Activated CD8-positive, alpha-beta T cell treated with anti-CD3 and anti-CD28 coated beads for 36 hours (primary cell): ENCODE measurements around the gene BCL2L15. TPM values are rescaled to one million over a fixed set of nuclear protein-coding genes. Genes with fewer than 3 reads are reported as not detected.
A peak's percentile ranks its signal among the peaks of the same experiment; 100 is the strongest.

Source experiments
- ATAC-seq: fragments of 200-7000 bp; cut with Tn5 transposase; one replicate; pipeline ENCODE4 v1.10.0; 2021; ENCODE audit warnings: mild to moderate bottlenecking, moderate library complexity
- CTCF ChIA-PET: fragments of 350-600 bp; sonication (Branson Sonifier 250); formaldehyde crosslinking; loops from one replicate; lab custom pipeline; 2021; ENCODE audit warnings: antibody characterized with exemption; lab: Charles Lee
- POLR2A ChIA-PET: fragments of 350-600 bp; sonication (Branson Sonifier 250); formaldehyde crosslinking; loops from one replicate; lab custom pipeline; 2021; ENCODE audit warnings: antibody characterized with exemption; lab: Charles Lee
- DNase-seq: peaks from one replicate; pipeline ENCODE4 v3.0.0-alpha.2; 2020
- H3K27ac Mint-ChIP-seq: one replicate; pipeline ENCODE4 v1.8.0; 2021; ENCODE audit warnings: mild to moderate bottlenecking, mixed read lengths
- H3K27me3 Mint-ChIP-seq: one replicate; pipeline ENCODE4 v1.8.0; 2021; ENCODE audit warnings: mixed read lengths
- H3K36me3 Mint-ChIP-seq: one replicate; pipeline ENCODE4 v1.8.0; 2021; ENCODE audit warnings: low read depth, mixed read lengths
- H3K4me1 Mint-ChIP-seq: one replicate; pipeline ENCODE4 v1.8.0; 2021; ENCODE audit warnings: low read depth, mixed read lengths
- H3K4me3 Mint-ChIP-seq: one replicate; pipeline ENCODE4 v1.8.0; 2021; ENCODE audit warnings: mild to moderate bottlenecking, moderate library complexity, mixed read lengths
- H3K9me3 Mint-ChIP-seq: one replicate; pipeline ENCODE4 v1.8.0; 2021; ENCODE audit warnings: mixed read lengths
- intact Hi-C: fragments of 100-400 bp; cut with micrococcal nuclease; formaldehyde crosslinking; loops from one replicate; pipeline ENCODE4 v1.10.0; 2022
- total RNA-seq, 2 experiments: library from RNA; stranded (reverse); gene quantifications; one replicate each; pipeline ENCODE4 v1.2.3, GENCODE V29; 2021
- TF ChIP-seq, protein P1 (sequence below): fragments of 200-600 bp; IDR thresholded peaks from one replicate; pipeline ENCODE4 v1.8.0; 2022; ENCODE audit warnings: antibody characterized with exemption, mild to moderate bottlenecking

Gene BCL2L15
- total RNA-seq, 2 experiments from 2014 or later = 0.40 to 0.61 TPM

- Mint-ChIP-seq H3K4me1 (peaks cover 51% of the 10 kb centered on the region), H3K27me3 (no peaks in the 10 kb centered on the region), H3K9me3 (no peaks in the 10 kb centered on the region), H3K27ac (peak within 1 kb of the TSS; percentile 99), H3K4me3 (peak within 1 kb of the TSS; percentile 88), H3K36me3 (peaks cover 54% of the 10 kb centered on the region)
- ChIA-PET POLR2A (interaction anchor here (0.6 to 3.8 kb wide), 25 partner anchors 9 to 129 kb away, joined by 3 to 93 read pairs (median 5); partner anchors contain the start of genes BCL2L15 and HIPK1), CTCF (interaction anchor here (0.9 to 5.6 kb wide), 26 partner anchors 9 to 74 kb away, joined by 3 to 55 read pairs (median 5); partner anchors contain the start of genes HIPK1 and OLFML3)
- ATAC-seq (peak; percentile 93), DNase-seq (peak; percentile 99)
- TF ChIP-seq, protein P1, sequence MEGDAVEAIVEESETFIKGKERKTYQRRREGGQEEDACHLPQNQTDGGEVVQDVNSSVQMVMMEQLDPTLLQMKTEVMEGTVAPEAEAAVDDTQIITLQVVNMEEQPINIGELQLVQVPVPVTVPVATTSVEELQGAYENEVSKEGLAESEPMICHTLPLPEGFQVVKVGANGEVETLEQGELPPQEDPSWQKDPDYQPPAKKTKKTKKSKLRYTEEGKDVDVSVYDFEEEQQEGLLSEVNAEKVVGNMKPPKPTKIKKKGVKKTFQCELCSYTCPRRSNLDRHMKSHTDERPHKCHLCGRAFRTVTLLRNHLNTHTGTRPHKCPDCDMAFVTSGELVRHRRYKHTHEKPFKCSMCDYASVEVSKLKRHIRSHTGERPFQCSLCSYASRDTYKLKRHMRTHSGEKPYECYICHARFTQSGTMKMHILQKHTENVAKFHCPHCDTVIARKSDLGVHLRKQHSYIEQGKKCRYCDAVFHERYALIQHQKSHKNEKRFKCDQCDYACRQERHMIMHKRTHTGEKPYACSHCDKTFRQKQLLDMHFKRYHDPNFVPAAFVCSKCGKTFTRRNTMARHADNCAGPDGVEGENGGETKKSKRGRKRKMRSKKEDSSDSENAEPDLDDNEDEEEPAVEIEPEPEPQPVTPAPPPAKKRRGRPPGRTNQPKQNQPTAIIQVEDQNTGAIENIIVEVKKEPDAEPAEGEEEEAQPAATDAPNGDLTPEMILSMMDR = no peak
- intact Hi-C loops = loop anchor here (1.0 to 5.0 kb wide), 3 partner anchors 25 to 68 kb away; partner anchors contain the start of gene PTPN22
Observed at GRCh38 chr1:113904674-113905434, 17.5 kb upstream of the BCL2L15 start, which contains the start of the genes AP4B1 and DCLRE1B. TSS of gene AP4B1 (minus strand) at chr1:113904799. CDS start at chr1:113904717, 82 bp downstream. TSS of gene DCLRE1B (plus strand) at chr1:113905326. CDS start at chr1:113905587, 261 bp downstream.

DNA sequence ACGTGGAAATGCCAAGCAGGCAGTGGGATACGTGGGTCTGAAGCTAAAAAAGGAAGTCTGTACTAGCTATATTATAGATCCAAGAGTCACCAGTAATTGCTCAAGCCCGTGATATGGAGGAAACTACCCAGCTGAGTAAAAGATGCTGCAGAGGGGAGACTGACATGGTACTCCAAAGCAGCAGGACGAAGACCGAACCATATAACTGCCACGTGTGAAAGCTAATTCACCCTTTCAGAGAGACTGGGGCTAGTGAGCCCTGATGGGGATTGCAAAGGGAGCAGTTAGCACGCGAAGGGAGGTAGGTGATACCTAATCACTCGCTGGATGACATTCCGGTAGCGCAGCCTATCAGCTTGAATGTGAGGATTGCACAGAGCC lies 16.9 kb upstream of the BCL2L15 start:
- peak overlapping the region; percentile 88 for H3K4me3 Mint-ChIP-seq
- ChIA-PET CTCF (interaction anchor here (0.7 to 5.6 kb wide), 24 partner anchors 9 to 75 kb away, joined by 3 to 55 read pairs (median 5); partner anchors contain the start of genes HIPK1 and OLFML3), POLR2A (interaction anchor here (0.6 to 3.8 kb wide), 25 partner anchors 8 to 128 kb away, joined by 3 to 93 read pairs (median 4); partner anchors contain the start of genes BCL2L15 and HIPK1)
- intact Hi-C loops = loop anchor here (1.0 to 5.0 kb wide), 2 partner anchors 33 to 67 kb away; partner anchors contain the start of gene PTPN22
- peak overlapping the region; percentile 99 for H3K27ac Mint-ChIP-seq
- ATAC-seq (peak; percentile 37), DNase-seq (no peak)
- H3K36me3 Mint-ChIP-seq = peaks cover 58% of the 10 kb centered on the region
- no peaks in the 10 kb centered on the region for H3K27me3 Mint-ChIP-seq
- no peaks in the 10 kb centered on the region for H3K9me3 Mint-ChIP-seq
- peaks cover 57% of the 10 kb centered on the region for H3K4me1 Mint-ChIP-seq
- TF ChIP-seq, protein P1 = no peak

- intact Hi-C loops = loop anchor here (1.0 to 5.0 kb wide), 2 partner anchors 32 to 66 kb away; partner anchors contain the start of gene PTPN22
- CTCF ChIA-PET = interaction anchor here (0.7 to 5.6 kb wide), 25 partner anchors 8 to 75 kb away, joined by 3 to 55 read pairs (median 5); partner anchors contain the start of genes BCL2L15, HIPK1 and OLFML3
- DNase-seq (peak; percentile 50), ATAC-seq (no peak)
- Mint-ChIP-seq H3K27me3 (no peaks in the 10 kb centered on the region), H3K27ac (peak overlapping the region; percentile 99), H3K9me3 (no peaks in the 10 kb centered on the region), H3K4me3 (peak overlapping the region; percentile 88), H3K4me1 (peaks cover 55% of the 10 kb centered on the region), H3K36me3 (peaks cover 58% of the 10 kb centered on the region)
- TF ChIP-seq, protein P1 = no peak
- POLR2A ChIA-PET = interaction anchor here (0.6 to 3.8 kb wide), 26 partner anchors 8 to 127 kb away, joined by 3 to 93 read pairs (median 4); partner anchors contain the start of genes BCL2L15 and HIPK1
Observed at GRCh38 chr1:113903501-113904292, 16.3 kb upstream of the BCL2L15 start.

DNA sequence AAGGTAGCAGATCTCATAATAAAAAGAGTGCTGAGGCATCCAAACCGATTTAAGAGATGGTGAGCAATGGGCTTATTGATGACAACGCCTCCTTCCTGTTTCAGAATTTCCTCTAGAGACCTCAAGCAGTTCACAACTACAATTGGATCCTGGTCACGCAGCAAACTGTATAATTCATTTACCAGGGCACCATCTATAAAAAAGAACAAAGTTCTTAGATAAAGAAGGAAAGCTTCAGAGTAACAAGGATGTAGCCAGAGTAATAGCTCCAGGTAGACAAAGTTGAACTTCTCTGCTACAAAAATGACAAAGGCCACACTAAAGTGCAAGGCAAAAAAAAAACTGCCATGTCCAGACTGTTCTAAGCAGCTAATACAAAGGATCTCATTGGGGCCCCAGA lies 13.8 kb upstream of the BCL2L15 start:
- TF ChIP-seq, protein P1 = no peak
- POLR2A ChIA-PET = interaction anchor here (1.2 to 3.3 kb wide), 4 partner anchors 9 to 29 kb away, joined by 3 to 16 read pairs (median 5); partner anchors contain the start of gene HIPK1
- no peak overlapping the region for H3K4me3 Mint-ChIP-seq
- ATAC-seq (no peak), DNase-seq (no peak)
- H3K9me3 Mint-ChIP-seq = no peaks in the 10 kb centered on the region
- H3K36me3 Mint-ChIP-seq = peaks cover 66% of the 10 kb centered on the region
- CTCF ChIA-PET = interaction anchor here (1.2 to 1.7 kb wide), 2 partner anchors 8 to 20 kb away, joined by 3 to 4 read pairs; no protein-coding TSS in a partner anchor
- intact Hi-C loops = loop anchor here (5.0 kb wide), 1 partner anchor 64 kb away; no protein-coding TSS in a partner anchor
- no peaks in the 10 kb centered on the region for H3K27me3 Mint-ChIP-seq
- peaks cover 54% of the 10 kb centered on the region for H3K4me1 Mint-ChIP-seq
- H3K27ac Mint-ChIP-seq = peak overlapping the region; percentile 63
